GM12878 (cell line): ENCODE data around the gene KCNN3. TPM values are rescaled to one million over a fixed set of nuclear protein-coding genes. Genes with fewer than 3 reads are reported as not detected.
A peak's percentile ranks its signal among the peaks of the same experiment; 100 is the strongest.

Experiments used
- IKZF1 ChIP-seq: fragments of 450-650 bp; conservative IDR thresholded peaks from 2 replicates; pipeline ENCODE4 v1.6.1; 2017; ENCODE audit warnings: antibody characterized with exemption, mild to moderate bottlenecking
- MEF2B ChIP-seq: fragments of 450-650 bp; IDR thresholded peaks from 2 replicates; pipeline ENCODE4 v1.6.1; 2018; ENCODE audit warnings: mild to moderate bottlenecking, moderate library complexity; ENCODE audit not compliant: partially characterized antibody, poor library complexity, severe bottlenecking
- NR2F1 ChIP-seq: fragments of 450-650 bp; conservative IDR thresholded peaks from 2 replicates; pipeline ENCODE4 v1.6.1; 2017; ENCODE audit warnings: mild to moderate bottlenecking
- POLR2AphosphoS2 ChIP-seq: IDR thresholded peaks from 2 replicates; pipeline ENCODE4 v1.6.1; 2011; ENCODE audit warnings: low read depth, mild to moderate bottlenecking, low read length, improper control_type of control experiment, moderate library complexity
- SMC3 ChIP-seq: IDR thresholded peaks from 2 replicates; pipeline ENCODE4 v1.6.1; 2011; ENCODE audit warnings: low read length, improper control_type of control experiment, borderline replicate concordance
- TARDBP ChIP-seq: IDR thresholded peaks from 2 replicates; pipeline ENCODE4 v1.6.1; 2016; ENCODE audit warnings: borderline replicate concordance
- polyA plus RNA-seq, 11 experiments: library from polyadenylated mRNA; depleted of rRNA in 4 of 11; unstranded in 6 of 11; stranded (reverse) in 5 of 11; fragments of >200 nt; fragmentation: Nextera tagmentation in 4 of 11; fragmentation: Illumina TruSeq in 1 of 11; extraction: Ambion mirVana in 4 of 11; extraction: Trizol in 1 of 11; gene quantifications; 1 replicate in 1 of 11; 2 replicates in 10 of 11; pipeline versions ENCODE4 v1.2.1 to v1.2.3, GENCODE V29; 2011 to 2016; ENCODE audit warnings: inconsistent platforms in 2 of 11, missing spikeins in 2 of 11, low read depth in 1 of 11
- total RNA-seq, 4 experiments: library from RNA; depleted of rRNA in 3 of 4; stranded (reverse); fragments of >200 nt in 3 of 4; fragmentation: Illumina TruSeq in 1 of 4; extraction: Trizol in 1 of 4; gene quantifications; 2 replicates each; pipeline versions ENCODE4 v1.2.1 to v1.2.3, GENCODE V29; 2013 to 2021
- TF ChIP-seq, protein P1 (sequence below): fragments of 450-650 bp; IDR thresholded peaks from 2 replicates; pipeline ENCODE4 v1.6.1; 2017; ENCODE audit warnings: low read depth, mild to moderate bottlenecking, moderate library complexity
- TF ChIP-seq, protein P2 (sequence below), 3 experiments: IDR thresholded peaks in 2 of 3; conservative IDR thresholded peaks in 1 of 3; 2 replicates each; pipeline ENCODE4 v1.5.1; 2011; ENCODE audit warnings: low read depth in 3 of 3, low read length in 3 of 3, mild to moderate bottlenecking in 3 of 3, control low read depth in 2 of 3, moderate library complexity in 2 of 3, inconsistent platforms in 1 of 3, mixed read lengths in 1 of 3; ENCODE audit not compliant: control insufficient read depth in 2 of 3, insufficient read depth in 1 of 3; ENCODE audit errors: extremely low read depth in 1 of 3

Gene KCNN3
- total and polyA plus RNA-seq, 10 of the 15 experiments (the other 5 are each of a cell fraction or from before 2014, with no cell fraction given), result 3.5 to 26.4 (median 14.9) TPM

DNA sequence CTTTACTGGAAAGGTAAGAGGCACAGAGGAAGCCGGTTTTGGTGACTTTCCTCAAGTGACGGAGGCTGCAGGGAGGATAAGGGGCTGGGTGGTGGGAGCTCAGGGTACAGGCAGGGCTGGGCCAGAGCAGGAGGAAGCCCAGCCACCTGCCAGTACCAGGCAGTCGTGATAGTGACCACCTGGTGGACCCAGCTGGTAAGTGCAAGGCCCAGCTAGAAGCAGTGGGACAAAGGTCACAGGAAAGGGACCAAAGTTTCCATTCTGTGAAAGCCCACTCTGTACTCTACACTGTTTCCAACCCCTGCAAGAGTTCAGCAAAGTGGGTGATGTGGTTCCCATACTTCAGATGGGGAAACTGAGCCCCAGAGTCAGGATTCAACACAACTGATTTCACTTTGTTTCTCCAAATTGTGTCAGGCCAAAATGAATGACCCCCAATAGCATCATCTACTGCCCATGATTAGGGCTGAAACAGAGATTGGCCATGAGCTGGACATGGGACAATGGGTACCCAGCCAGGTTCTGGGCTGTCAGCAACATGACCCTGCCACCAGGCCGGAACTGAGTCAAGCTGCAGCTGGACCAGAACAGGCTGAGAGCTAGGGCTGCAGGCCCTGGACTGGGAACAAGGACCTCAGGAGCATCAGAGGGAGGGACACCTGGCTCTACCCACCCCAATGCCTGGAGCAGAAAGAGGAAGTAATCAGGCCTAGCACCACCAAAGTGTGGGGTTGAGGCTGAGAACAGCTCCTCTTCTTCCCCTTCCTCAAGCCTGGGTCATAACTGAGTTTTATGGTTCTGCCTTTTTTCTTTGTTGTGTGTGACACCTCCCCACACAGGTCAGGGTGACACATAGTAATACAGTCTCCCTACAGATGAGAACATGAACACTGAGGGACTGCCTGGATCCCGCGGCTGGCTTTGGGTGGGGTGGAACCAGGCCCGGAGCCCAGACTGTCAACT, 50.2 kb downstream of the KCNN3 start (continued):
- TF ChIP-seq, protein P1, sequence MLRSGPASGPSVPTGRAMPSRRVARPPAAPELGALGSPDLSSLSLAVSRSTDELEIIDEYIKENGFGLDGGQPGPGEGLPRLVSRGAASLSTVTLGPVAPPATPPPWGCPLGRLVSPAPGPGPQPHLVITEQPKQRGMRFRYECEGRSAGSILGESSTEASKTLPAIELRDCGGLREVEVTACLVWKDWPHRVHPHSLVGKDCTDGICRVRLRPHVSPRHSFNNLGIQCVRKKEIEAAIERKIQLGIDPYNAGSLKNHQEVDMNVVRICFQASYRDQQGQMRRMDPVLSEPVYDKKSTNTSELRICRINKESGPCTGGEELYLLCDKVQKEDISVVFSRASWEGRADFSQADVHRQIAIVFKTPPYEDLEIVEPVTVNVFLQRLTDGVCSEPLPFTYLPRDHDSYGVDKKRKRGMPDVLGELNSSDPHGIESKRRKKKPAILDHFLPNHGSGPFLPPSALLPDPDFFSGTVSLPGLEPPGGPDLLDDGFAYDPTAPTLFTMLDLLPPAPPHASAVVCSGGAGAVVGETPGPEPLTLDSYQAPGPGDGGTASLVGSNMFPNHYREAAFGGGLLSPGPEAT, result 0 out of 2 replicates have a peak, but pooled peaks have one; percentile 35
- peak; percentile 79 for TF ChIP-seq IKZF1
- no peak for TF ChIP-seq TARDBP
- TF ChIP-seq MEF2B, result peak; percentile 29
- peak; percentile 95 for TF ChIP-seq NR2F1
- peak; percentile 41; the same call in 1 of the 2 replicates for TF ChIP-seq SMC3
- TF ChIP-seq POLR2AphosphoS2, result no peak
- TF ChIP-seq, protein P2, sequence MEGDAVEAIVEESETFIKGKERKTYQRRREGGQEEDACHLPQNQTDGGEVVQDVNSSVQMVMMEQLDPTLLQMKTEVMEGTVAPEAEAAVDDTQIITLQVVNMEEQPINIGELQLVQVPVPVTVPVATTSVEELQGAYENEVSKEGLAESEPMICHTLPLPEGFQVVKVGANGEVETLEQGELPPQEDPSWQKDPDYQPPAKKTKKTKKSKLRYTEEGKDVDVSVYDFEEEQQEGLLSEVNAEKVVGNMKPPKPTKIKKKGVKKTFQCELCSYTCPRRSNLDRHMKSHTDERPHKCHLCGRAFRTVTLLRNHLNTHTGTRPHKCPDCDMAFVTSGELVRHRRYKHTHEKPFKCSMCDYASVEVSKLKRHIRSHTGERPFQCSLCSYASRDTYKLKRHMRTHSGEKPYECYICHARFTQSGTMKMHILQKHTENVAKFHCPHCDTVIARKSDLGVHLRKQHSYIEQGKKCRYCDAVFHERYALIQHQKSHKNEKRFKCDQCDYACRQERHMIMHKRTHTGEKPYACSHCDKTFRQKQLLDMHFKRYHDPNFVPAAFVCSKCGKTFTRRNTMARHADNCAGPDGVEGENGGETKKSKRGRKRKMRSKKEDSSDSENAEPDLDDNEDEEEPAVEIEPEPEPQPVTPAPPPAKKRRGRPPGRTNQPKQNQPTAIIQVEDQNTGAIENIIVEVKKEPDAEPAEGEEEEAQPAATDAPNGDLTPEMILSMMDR (IDR thresholded peaks at IDR 0.05 in 2 of 3, conservative IDR thresholded peaks at IDR 0.05 in 1 of 3; ENCODE audit: control insufficient read depth in 2 of 3, extremely low read depth in 1 of 3, insufficient read depth in 1 of 3, low read depth in 3 of 3, low read length in 3 of 3), result peak; percentile 11 to 59 (median 48)
